Measurements from ENCODE around the gene PDZD11.
"Not testable (repeated sequence)": the region's sequence is repeated elsewhere in the genome, so short reads cannot be mapped to it uniquely, and the experiment has no call there.

Gene PDZD11

GRCh38 chrX:70289793-70290770 is at the start of gene PDZD11, which contains the start of gene KIF4A:
TSS of gene PDZD11 (minus strand) at chrX:70289927. CDS start at chrX:70289341, 586 bp downstream.
TSS of gene KIF4A (plus strand) at chrX:70290104. CDS start at chrX:70290459, 355 bp downstream.
- DNase-seq (ENCODE audit: low read depth in 2 of 2): peak; percentile 39 to 66

GRCh38 chrX:70338290-70338689 is 48.6 kb upstream of the PDZD11 start:
- DNase-seq (ENCODE audit: low read depth in 2 of 2): no peak

GRCh38 chrX:70336767-70337166 is 47.0 kb upstream of the PDZD11 start:
- DNase-seq (ENCODE audit: low read depth in 2 of 2): no peak

- DNase-seq (ENCODE audit: low read depth in 2 of 2): no peak
These were observed 42.9 kb upstream of the PDZD11 start for GRCh38 chrX:70332600-70332999.

GRCh38 chrX:70331161-70331560 is 41.4 kb upstream of the PDZD11 start:
- no peak for DNase-seq (ENCODE audit: low read depth in 2 of 2)

- no peak for DNase-seq (ENCODE audit: low read depth in 2 of 2)
These were observed 34.6 kb upstream of the PDZD11 start for GRCh38 chrX:70324326-70324725.

- not testable (repeated sequence) for DNase-seq (ENCODE audit: low read depth in 2 of 2)
These were observed 33.9 kb upstream of the PDZD11 start for GRCh38 chrX:70323628-70324027.

GRCh38 chrX:70322784-70323183 is 33.1 kb upstream of the PDZD11 start:
- DNase-seq (ENCODE audit: low read depth in 2 of 2): no peak

GRCh38 chrX:70313503-70313902 is 23.8 kb upstream of the PDZD11 start:
- no peak for DNase-seq (ENCODE audit: low read depth in 2 of 2)

- DNase-seq (ENCODE audit: low read depth in 2 of 2): no peak
These were observed 12.0 kb upstream of the PDZD11 start for GRCh38 chrX:70301716-70302115.

GRCh38 chrX:70293621-70294020 is 3.9 kb upstream of the PDZD11 start:
- no peak for DNase-seq (ENCODE audit: low read depth in 2 of 2)

GRCh38 chrX:70292788-70293187 is 3.1 kb upstream of the PDZD11 start:
- no peak for DNase-seq (ENCODE audit: low read depth in 2 of 2)

GRCh38 chrX:70289168-70289792 is 447 bp downstream of the PDZD11 start:
- DNase-seq (ENCODE audit: low read depth in 2 of 2): no peak

GRCh38 chrX:70281951-70282350 is 7.8 kb downstream of the PDZD11 start, which contains the start of gene RAB41:
TSS of gene RAB41 (plus strand) at chrX:70282172. CDS start at chrX:70282218, 46 bp downstream.
- DNase-seq (ENCODE audit: low read depth in 2 of 2): no peak

- DNase-seq (ENCODE audit: low read depth in 2 of 2): no peak
These were observed 9.2 kb downstream of the PDZD11 start for GRCh38 chrX:70280573-70280972.

- no peak for DNase-seq (ENCODE audit: low read depth in 2 of 2)
These were observed 10.6 kb downstream of the PDZD11 start for GRCh38 chrX:70279081-70279480.

GRCh38 chrX:70274029-70274428 is 15.7 kb downstream of the PDZD11 start:
- DNase-seq (ENCODE audit: low read depth in 2 of 2): not testable (repeated sequence)

GRCh38 chrX:70268034-70268433 is 21.7 kb downstream of the PDZD11 start, which contains the start of gene ARR3:
TSS of gene ARR3 (plus strand) at chrX:70268334. CDS start at chrX:70269386, 1,052 bp downstream.
- no peak for DNase-seq (ENCODE audit: low read depth in 2 of 2)

GRCh38 chrX:70264784-70265183 is 24.9 kb downstream of the PDZD11 start:
- DNase-seq (ENCODE audit: low read depth in 2 of 2): no peak

GRCh38 chrX:70262952-70263567 is 26.7 kb downstream of the PDZD11 start:
- no peak for DNase-seq (ENCODE audit: low read depth in 2 of 2)

GRCh38 chrX:70260104-70260503 is 29.6 kb downstream of the PDZD11 start, which contains the start of gene P2RY4:
TSS of gene P2RY4 (minus strand) at chrX:70260204. CDS start at chrX:70259624, 580 bp downstream.
- no peak for DNase-seq (ENCODE audit: low read depth in 2 of 2)

Measured in stimulated activated CD8-positive, alpha-beta memory T cell treated with anti-CD3 and anti-CD28 coated beads, Interleukin-7, amount 100 ng/mL, for 4 hours (primary cell).